WTC11 (cell line): ENCODE measurements around the gene MYLK. TPM values are rescaled to one million over a fixed set of nuclear protein-coding genes. Genes with fewer than 3 reads are reported as not detected.

Experiments used
- ATAC-seq: fragments of 200-7000 bp; cut with Tn5 transposase; 2 replicates; pipeline ENCODE4 v1.10.0; 2021; ENCODE audit warnings: mild to moderate bottlenecking, moderate library complexity
- CTCF ChIA-PET: fragments of 300-600 bp; sonication (Branson Sonifier 250); formaldehyde crosslinking; loops from one replicate; lab custom pipeline; 2021; ENCODE audit warnings: antibody characterized with exemption; lab: Charles Lee
- POLR2A ChIA-PET: fragments of 350-600 bp; sonication (Branson Sonifier 250); formaldehyde crosslinking; loops from one replicate; lab custom pipeline; 2021; ENCODE audit warnings: antibody characterized with exemption; lab: Charles Lee
- DNase-seq: peaks from one replicate; pipeline ENCODE4 v3.0.0; 2021; ENCODE audit warnings: low spot score
- H3K27ac Mint-ChIP-seq: 2 replicates; pipeline ENCODE4 v1.8.0; 2021; ENCODE audit warnings: mixed read lengths
- H3K27me3 Mint-ChIP-seq: 2 replicates; pipeline ENCODE4 v1.8.0; 2021; ENCODE audit warnings: low read depth, mild to moderate bottlenecking, moderate library complexity, mixed read lengths
- H3K36me3 Mint-ChIP-seq: 2 replicates; pipeline ENCODE4 v1.8.0; 2021; ENCODE audit warnings: mixed read lengths
- H3K4me1 Mint-ChIP-seq: 2 replicates; pipeline ENCODE4 v1.8.0; 2022; ENCODE audit warnings: mixed read lengths
- H3K4me3 Mint-ChIP-seq: 2 replicates; pipeline ENCODE4 v1.8.0; 2021; ENCODE audit warnings: mild to moderate bottlenecking, moderate library complexity, mixed read lengths
- H3K9me3 Mint-ChIP-seq: 2 replicates; pipeline ENCODE4 v1.8.0; 2021; ENCODE audit warnings: mixed read lengths
- ETV6 ChIP-seq: sonication (generic); formaldehyde crosslinking; IDR thresholded peaks from 2 replicates; pipeline ENCODE4 v1.8.1; 2022; ENCODE audit warnings: mild to moderate bottlenecking, missing genetic modification reagents
- FOXK1 ChIP-seq: sonication (generic); formaldehyde crosslinking; IDR thresholded peaks from 2 replicates; pipeline ENCODE4 v1.8.0; 2022; ENCODE audit warnings: mild to moderate bottlenecking, moderate library complexity, missing genetic modification reagents
- IRF2 ChIP-seq: sonication (generic); formaldehyde crosslinking; IDR thresholded peaks from 2 replicates; pipeline ENCODE4 v1.8.0; 2022; ENCODE audit warnings: low read depth, missing genetic modification reagents, borderline replicate concordance
- NR3C1 ChIP-seq: sonication (generic); formaldehyde crosslinking; conservative IDR thresholded peaks from 2 replicates; pipeline ENCODE4 v1.8.1; 2023; ENCODE audit warnings: low read depth, mild to moderate bottlenecking, missing genetic modification reagents
- PRRX2 ChIP-seq: fragments of 250-450 bp; sonication (Bioruptor Pico); IDR thresholded peaks from 2 replicates; pipeline ENCODE4 v1.8.0; 2021; ENCODE audit warnings: mild to moderate bottlenecking
- ZBTB21 ChIP-seq: sonication (generic); formaldehyde crosslinking; IDR thresholded peaks from 2 replicates; pipeline ENCODE4 v1.8.1; 2023; ENCODE audit warnings: mild to moderate bottlenecking, missing genetic modification reagents, borderline replicate concordance
- ZNF396 ChIP-seq: fragments of 250-450 bp; sonication (Bioruptor Pico); IDR thresholded peaks from 2 replicates; pipeline ENCODE4 v1.8.0; 2021; ENCODE audit warnings: mild to moderate bottlenecking, moderate library complexity, borderline replicate concordance
- total RNA-seq: library from RNA; stranded (reverse); gene quantifications from 3 replicates; pipeline ENCODE4 v1.2.3, GENCODE V29; 2021
- TF ChIP-seq, protein P1 (sequence below): sonication (generic); formaldehyde crosslinking; IDR thresholded peaks from 2 replicates; pipeline ENCODE4 v1.8.0; 2022; ENCODE audit warnings: mild to moderate bottlenecking, missing genetic modification reagents
- TF ChIP-seq, protein P2 (sequence below): sonication (generic); formaldehyde crosslinking; IDR thresholded peaks from 2 replicates; pipeline ENCODE4 v1.8.0; 2023; ENCODE audit warnings: missing genetic modification reagents, mild to moderate bottlenecking, borderline replicate concordance
- TF ChIP-seq, protein P3 (sequence below): fragments of 250-450 bp; sonication (Bioruptor Pico); IDR thresholded peaks from 2 replicates; pipeline ENCODE4 v1.9.0; 2021; ENCODE audit warnings: mild to moderate bottlenecking
- TF ChIP-seq, protein P4 (sequence below): sonication (generic); formaldehyde crosslinking; IDR thresholded peaks from 2 replicates; pipeline ENCODE4 v1.8.0; 2022; ENCODE audit warnings: missing genetic modification reagents

MYLK gene
- total RNA-seq, 1 experiment from 2014 or later, result 10.4 TPM

DNA sequence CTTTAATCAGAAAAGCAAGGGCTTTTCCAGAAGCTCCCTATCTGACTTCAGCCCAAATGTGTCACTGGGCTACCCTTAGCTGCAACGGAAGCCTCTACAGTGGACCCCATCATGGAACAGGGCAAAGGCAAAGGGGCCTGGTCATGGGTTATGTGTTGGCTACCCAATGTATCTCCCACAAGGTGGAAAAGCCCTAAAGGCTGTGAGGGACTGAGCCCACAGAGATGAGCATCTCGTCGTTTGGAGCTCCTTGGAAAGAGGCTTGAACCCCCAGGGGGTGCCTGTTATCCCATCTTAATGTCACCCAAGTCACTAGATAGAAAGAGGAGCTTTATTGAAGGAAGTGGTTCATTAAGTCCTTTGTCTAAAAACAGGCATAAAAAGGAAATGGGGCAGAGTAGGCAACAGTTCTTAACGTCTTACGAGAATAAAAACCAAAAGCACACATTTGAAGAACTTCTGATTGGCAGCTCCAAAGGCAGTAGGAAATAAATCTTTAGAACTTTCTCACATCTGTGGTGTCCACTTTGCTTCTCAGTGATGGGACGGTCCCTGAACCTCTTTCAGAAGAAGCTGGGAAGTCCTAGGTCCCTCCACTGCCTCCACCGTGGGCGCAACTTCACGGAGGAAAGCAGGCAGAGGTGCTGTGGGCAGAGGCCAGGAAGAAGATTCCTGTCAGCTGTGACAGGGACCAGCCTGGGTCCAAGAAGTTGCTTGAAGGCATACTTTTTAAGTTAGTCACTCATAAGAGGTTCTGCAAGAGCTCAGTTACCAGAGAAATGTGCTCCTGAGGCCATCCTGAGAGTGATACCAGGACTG is 93.7 kb downstream of the MYLK start:
- Mint-ChIP-seq H3K9me3 (no peaks in the 10 kb centered on the region), H3K4me3 (no peak overlapping the region)
- CTCF ChIA-PET, result interaction anchor here (1.0 kb wide), 1 partner anchor 13 kb away, joined by 4 read pairs; no protein-coding TSS in a partner anchor
- TF ChIP-seq IRF2 (CRISPR knock-in tag), result no peak
- TF ChIP-seq ZNF396 (CRISPR knock-in tag), result no peak
- TF ChIP-seq, all 79 proteins: peak for 0
- Mint-ChIP-seq H3K36me3 (no peaks in the 10 kb centered on the region), H3K27ac (no peak overlapping the region), H3K27me3 (no peaks in the 10 kb centered on the region), H3K4me1 (peaks cover 17% of the 10 kb centered on the region)
- ATAC-seq (no peak), DNase-seq (no peak)
- POLR2A ChIA-PET, result interaction anchor here (0.5 kb wide), 1 partner anchor 1773 kb away, joined by 4 read pairs; no protein-coding TSS in a partner anchor

DNA sequence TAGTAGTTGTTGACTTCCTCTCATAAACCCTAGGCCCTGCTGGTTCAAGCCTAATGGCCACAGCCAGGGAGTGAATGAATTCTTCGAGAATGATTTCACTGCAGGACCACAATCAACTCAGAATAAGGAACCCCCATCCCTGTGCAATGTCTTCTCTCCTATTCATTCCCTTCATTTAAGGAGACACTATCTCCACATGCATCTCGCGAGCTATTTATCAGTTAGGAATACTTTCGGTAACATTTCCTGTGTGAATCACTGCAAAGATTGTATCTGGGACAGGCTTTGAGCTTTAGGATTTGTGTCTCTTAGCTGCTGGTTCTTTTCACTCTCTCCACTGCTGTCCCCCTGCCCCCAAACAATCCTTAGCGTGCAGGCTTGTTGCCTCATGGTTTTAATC is 94.4 kb downstream of the MYLK start:
- ATAC-seq, result no peak
- ChIA-PET CTCF (interaction anchor here (1.5 kb wide), 1 partner anchor 13 kb away, joined by 3 read pairs; no protein-coding TSS in a partner anchor), POLR2A (no interaction called here)
- Mint-ChIP-seq H3K27me3 (no peaks in the 10 kb centered on the region), H3K9me3 (no peaks in the 10 kb centered on the region), H3K27ac (no peak overlapping the region), H3K4me1 (peaks cover 17% of the 10 kb centered on the region), H3K4me3 (no peak overlapping the region), H3K36me3 (no peaks in the 10 kb centered on the region)
- no peak for DNase-seq
- TF ChIP-seq IRF2 (CRISPR knock-in tag) (no peak), NR3C1 (CRISPR knock-in tag) (no peak)
- TF ChIP-seq, protein P1, sequence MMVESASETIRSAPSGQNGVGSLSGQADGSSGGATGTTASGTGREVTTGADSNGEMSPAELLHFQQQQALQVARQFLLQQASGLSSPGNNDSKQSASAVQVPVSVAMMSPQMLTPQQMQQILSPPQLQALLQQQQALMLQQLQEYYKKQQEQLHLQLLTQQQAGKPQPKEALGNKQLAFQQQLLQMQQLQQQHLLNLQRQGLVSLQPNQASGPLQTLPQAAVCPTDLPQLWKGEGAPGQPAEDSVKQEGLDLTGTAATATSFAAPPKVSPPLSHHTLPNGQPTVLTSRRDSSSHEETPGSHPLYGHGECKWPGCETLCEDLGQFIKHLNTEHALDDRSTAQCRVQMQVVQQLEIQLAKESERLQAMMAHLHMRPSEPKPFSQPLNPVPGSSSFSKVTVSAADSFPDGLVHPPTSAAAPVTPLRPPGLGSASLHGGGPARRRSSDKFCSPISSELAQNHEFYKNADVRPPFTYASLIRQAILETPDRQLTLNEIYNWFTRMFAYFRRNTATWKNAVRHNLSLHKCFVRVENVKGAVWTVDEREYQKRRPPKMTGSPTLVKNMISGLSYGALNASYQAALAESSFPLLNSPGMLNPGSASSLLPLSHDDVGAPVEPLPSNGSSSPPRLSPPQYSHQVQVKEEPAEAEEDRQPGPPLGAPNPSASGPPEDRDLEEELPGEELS (CRISPR knock-in tag), result no peak
- TF ChIP-seq, protein P2, sequence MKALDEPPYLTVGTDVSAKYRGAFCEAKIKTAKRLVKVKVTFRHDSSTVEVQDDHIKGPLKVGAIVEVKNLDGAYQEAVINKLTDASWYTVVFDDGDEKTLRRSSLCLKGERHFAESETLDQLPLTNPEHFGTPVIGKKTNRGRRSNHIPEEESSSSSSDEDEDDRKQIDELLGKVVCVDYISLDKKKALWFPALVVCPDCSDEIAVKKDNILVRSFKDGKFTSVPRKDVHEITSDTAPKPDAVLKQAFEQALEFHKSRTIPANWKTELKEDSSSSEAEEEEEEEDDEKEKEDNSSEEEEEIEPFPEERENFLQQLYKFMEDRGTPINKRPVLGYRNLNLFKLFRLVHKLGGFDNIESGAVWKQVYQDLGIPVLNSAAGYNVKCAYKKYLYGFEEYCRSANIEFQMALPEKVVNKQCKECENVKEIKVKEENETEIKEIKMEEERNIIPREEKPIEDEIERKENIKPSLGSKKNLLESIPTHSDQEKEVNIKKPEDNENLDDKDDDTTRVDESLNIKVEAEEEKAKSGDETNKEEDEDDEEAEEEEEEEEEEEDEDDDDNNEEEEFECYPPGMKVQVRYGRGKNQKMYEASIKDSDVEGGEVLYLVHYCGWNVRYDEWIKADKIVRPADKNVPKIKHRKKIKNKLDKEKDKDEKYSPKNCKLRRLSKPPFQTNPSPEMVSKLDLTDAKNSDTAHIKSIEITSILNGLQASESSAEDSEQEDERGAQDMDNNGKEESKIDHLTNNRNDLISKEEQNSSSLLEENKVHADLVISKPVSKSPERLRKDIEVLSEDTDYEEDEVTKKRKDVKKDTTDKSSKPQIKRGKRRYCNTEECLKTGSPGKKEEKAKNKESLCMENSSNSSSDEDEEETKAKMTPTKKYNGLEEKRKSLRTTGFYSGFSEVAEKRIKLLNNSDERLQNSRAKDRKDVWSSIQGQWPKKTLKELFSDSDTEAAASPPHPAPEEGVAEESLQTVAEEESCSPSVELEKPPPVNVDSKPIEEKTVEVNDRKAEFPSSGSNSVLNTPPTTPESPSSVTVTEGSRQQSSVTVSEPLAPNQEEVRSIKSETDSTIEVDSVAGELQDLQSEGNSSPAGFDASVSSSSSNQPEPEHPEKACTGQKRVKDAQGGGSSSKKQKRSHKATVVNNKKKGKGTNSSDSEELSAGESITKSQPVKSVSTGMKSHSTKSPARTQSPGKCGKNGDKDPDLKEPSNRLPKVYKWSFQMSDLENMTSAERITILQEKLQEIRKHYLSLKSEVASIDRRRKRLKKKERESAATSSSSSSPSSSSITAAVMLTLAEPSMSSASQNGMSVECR (CRISPR knock-in tag), result no peak
- TF ChIP-seq, protein P3, sequence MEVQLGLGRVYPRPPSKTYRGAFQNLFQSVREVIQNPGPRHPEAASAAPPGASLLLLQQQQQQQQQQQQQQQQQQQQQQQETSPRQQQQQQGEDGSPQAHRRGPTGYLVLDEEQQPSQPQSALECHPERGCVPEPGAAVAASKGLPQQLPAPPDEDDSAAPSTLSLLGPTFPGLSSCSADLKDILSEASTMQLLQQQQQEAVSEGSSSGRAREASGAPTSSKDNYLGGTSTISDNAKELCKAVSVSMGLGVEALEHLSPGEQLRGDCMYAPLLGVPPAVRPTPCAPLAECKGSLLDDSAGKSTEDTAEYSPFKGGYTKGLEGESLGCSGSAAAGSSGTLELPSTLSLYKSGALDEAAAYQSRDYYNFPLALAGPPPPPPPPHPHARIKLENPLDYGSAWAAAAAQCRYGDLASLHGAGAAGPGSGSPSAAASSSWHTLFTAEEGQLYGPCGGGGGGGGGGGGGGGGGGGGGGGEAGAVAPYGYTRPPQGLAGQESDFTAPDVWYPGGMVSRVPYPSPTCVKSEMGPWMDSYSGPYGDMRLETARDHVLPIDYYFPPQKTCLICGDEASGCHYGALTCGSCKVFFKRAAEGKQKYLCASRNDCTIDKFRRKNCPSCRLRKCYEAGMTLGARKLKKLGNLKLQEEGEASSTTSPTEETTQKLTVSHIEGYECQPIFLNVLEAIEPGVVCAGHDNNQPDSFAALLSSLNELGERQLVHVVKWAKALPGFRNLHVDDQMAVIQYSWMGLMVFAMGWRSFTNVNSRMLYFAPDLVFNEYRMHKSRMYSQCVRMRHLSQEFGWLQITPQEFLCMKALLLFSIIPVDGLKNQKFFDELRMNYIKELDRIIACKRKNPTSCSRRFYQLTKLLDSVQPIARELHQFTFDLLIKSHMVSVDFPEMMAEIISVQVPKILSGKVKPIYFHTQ (CRISPR knock-in tag), result no peak

DNA sequence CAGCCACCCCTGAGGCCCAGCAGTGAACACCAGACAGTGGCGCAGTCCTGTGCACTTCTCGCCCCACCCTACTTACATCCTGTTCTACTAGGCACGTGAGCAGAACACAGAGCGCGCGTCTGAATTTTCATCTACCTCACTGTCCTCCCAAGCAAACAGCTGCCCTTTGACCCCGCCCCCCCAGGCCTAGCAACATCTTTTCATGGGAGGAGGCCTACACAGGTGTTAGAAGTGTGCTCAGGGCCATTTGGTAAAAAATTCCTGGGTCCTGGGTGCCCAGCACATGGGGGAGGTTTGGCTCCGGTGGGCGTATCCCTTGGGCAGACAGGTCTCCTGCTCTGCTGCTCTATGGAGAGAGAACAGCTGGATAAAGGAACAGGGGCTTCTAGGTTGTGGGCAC is 95.0 kb downstream of the MYLK start:
- Mint-ChIP-seq H3K9me3 (no peaks in the 10 kb centered on the region), H3K4me3 (no peak overlapping the region), H3K4me1 (peaks cover 17% of the 10 kb centered on the region), H3K27me3 (no peaks in the 10 kb centered on the region), H3K36me3 (no peaks in the 10 kb centered on the region), H3K27ac (no peak overlapping the region)
- POLR2A ChIA-PET, result no interaction called here
- CTCF ChIA-PET, result interaction anchor here (1.5 kb wide), 1 partner anchor 13 kb away, joined by 3 read pairs; no protein-coding TSS in a partner anchor
- ATAC-seq (no peak), DNase-seq (no peak)
- no peak for TF ChIP-seq FOXK1 (CRISPR knock-in tag)
- TF ChIP-seq ZBTB21 (CRISPR knock-in tag), result no peak
- TF ChIP-seq, protein P1 (CRISPR knock-in tag), result no peak
- TF ChIP-seq PRRX2, result no peak
- TF ChIP-seq, protein P4, sequence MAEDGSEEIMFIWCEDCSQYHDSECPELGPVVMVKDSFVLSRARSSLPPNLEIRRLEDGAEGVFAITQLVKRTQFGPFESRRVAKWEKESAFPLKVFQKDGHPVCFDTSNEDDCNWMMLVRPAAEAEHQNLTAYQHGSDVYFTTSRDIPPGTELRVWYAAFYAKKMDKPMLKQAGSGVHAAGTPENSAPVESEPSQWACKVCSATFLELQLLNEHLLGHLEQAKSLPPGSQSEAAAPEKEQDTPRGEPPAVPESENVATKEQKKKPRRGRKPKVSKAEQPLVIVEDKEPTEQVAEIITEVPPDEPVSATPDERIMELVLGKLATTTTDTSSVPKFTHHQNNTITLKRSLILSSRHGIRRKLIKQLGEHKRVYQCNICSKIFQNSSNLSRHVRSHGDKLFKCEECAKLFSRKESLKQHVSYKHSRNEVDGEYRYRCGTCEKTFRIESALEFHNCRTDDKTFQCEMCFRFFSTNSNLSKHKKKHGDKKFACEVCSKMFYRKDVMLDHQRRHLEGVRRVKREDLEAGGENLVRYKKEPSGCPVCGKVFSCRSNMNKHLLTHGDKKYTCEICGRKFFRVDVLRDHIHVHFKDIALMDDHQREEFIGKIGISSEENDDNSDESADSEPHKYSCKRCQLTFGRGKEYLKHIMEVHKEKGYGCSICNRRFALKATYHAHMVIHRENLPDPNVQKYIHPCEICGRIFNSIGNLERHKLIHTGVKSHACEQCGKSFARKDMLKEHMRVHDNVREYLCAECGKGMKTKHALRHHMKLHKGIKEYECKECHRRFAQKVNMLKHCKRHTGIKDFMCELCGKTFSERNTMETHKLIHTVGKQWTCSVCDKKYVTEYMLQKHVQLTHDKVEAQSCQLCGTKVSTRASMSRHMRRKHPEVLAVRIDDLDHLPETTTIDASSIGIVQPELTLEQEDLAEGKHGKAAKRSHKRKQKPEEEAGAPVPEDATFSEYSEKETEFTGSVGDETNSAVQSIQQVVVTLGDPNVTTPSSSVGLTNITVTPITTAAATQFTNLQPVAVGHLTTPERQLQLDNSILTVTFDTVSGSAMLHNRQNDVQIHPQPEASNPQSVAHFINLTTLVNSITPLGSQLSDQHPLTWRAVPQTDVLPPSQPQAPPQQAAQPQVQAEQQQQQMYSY (CRISPR knock-in tag), result no peak
- TF ChIP-seq ETV6 (CRISPR knock-in tag), result no peak
